Measurements from ENCODE around the gene ZNF33B.

- no peak for TF ChIP-seq CTCF (IDR thresholded peaks at IDR 0.05; ENCODE audit: low read depth, low read length, poor library complexity, severe bottlenecking)
- TF ChIP-seq EZH2phosphoT487 (IDR thresholded peaks at IDR 0.05; ENCODE audit: borderline replicate concordance, low read length), result no peak
Observed at GRCh38 chr10:42598249-42598873, 40.0 kb downstream of the ZNF33B start.

Measured in DOHH2 (cell line).